GM23338 (cell line): ENCODE measurements around the gene PNKP. TPM values are rescaled to one million over a fixed set of nuclear protein-coding genes. Genes with fewer than 3 reads are reported as not detected.

Experiments used
- ATAC-seq: fragments of 200-7000 bp; cut with Tn5 transposase; 3 replicates; pipeline ENCODE4 v1.9.1; 2020
- DNase-seq: peaks from one replicate; pipeline ENCODE4 v3.0.0-alpha.2; 2015; ENCODE audit warnings: low spot score
- H2AFZ ChIP-seq: fragments of 200-600 bp; sonication (generic); 2 replicates; pipeline ENCODE4 v1.8.0; 2016; ENCODE audit warnings: antibody characterized with exemption, mild to moderate bottlenecking, moderate library complexity
- H3F3A ChIP-seq: fragments of 200-600 bp; sonication (generic); replicated peaks from 2 replicates; pipeline ENCODE4 v1.8.0; 2017; ENCODE audit warnings: antibody characterized with exemption, mixed run types, low read depth
- H3K27ac ChIP-seq: fragments of 200-600 bp; sonication (generic); 2 replicates; pipeline ENCODE4 v1.6.1; 2016; ENCODE audit warnings: low read depth
- H3K27me3 ChIP-seq: fragments of 200-600 bp; sonication (generic); 2 replicates; pipeline ENCODE4 v1.8.0; 2016; ENCODE audit warnings: mild to moderate bottlenecking, mixed run types, moderate library complexity; ENCODE audit not compliant: insufficient read depth
- H3K36me3 ChIP-seq: fragments of 200-600 bp; sonication (generic); 2 replicates; pipeline ENCODE4 v1.8.0; 2016; ENCODE audit warnings: mild to moderate bottlenecking; ENCODE audit not compliant: insufficient read depth
- H3K4me1 ChIP-seq: fragments of 200-600 bp; sonication (generic); 2 replicates; pipeline ENCODE4 v1.8.0; 2016; ENCODE audit warnings: mild to moderate bottlenecking, moderate library complexity; ENCODE audit not compliant: insufficient read depth
- H3K4me2 ChIP-seq: fragments of 200-600 bp; sonication (generic); 2 replicates; pipeline ENCODE4 v1.7.1; 2017; ENCODE audit warnings: mixed run types
- H3K4me3 ChIP-seq: fragments of 200-600 bp; sonication (generic); 2 replicates; pipeline ENCODE4 v1.6.1; 2016; ENCODE audit warnings: mixed run types
- H3K79me2 ChIP-seq: fragments of 200-600 bp; sonication (generic); replicated peaks from 2 replicates; pipeline ENCODE4 v1.8.0; 2017; ENCODE audit warnings: mild to moderate bottlenecking; ENCODE audit not compliant: insufficient read depth
- H3K9me2 ChIP-seq: fragments of 200-600 bp; sonication (generic); 2 replicates; pipeline ENCODE4 v1.8.0; 2017; ENCODE audit not compliant: insufficient read depth
- H4K20me1 ChIP-seq: fragments of 200-600 bp; sonication (generic); replicated peaks from 2 replicates; pipeline ENCODE4 v1.8.0; 2017; ENCODE audit warnings: mild to moderate bottlenecking; ENCODE audit not compliant: insufficient read depth
- H3K27ac Mint-ChIP-seq: 2 replicates; pipeline ENCODE4 v1.8.0; 2020; ENCODE audit warnings: inconsistent platforms, mild to moderate bottlenecking, moderate library complexity, mixed read lengths
- H3K27me3 Mint-ChIP-seq: 3 replicates; pipeline ENCODE4 v1.8.0; 2022; ENCODE audit warnings: low read depth, mild to moderate bottlenecking, moderate library complexity, mixed read lengths, inconsistent platforms; ENCODE audit not compliant: insufficient read depth, poor library complexity
- H3K36me3 Mint-ChIP-seq: 3 replicates; pipeline ENCODE4 v1.8.0; 2021; ENCODE audit warnings: low read depth, mild to moderate bottlenecking, inconsistent platforms, moderate library complexity, mixed read lengths
- H3K4me1 Mint-ChIP-seq: 3 replicates; pipeline ENCODE4 v1.8.0; 2020; ENCODE audit warnings: mild to moderate bottlenecking, inconsistent platforms, mixed read lengths
- H3K4me3 Mint-ChIP-seq: 3 replicates; pipeline ENCODE4 v1.8.0; 2021; ENCODE audit warnings: moderate library complexity, mild to moderate bottlenecking, inconsistent platforms, mixed read lengths
- H3K9me3 Mint-ChIP-seq: 3 replicates; pipeline ENCODE4 v1.8.0; 2020; ENCODE audit warnings: moderate library complexity, mild to moderate bottlenecking, inconsistent platforms, mixed read lengths
- CREB1 ChIP-seq: fragments of 250-450 bp; sonication (Bioruptor Pico); IDR thresholded peaks from 2 replicates; pipeline ENCODE4 v1.5.0; 2020; ENCODE audit warnings: low read depth, mild to moderate bottlenecking, moderate library complexity
- EZH2phosphoT487 ChIP-seq: fragments of 200-600 bp; sonication (generic); IDR thresholded peaks from one replicate; pipeline ENCODE4 v1.8.1; 2018; ENCODE audit warnings: antibody characterized with exemption; ENCODE audit not compliant: unreplicated experiment
- JUNB ChIP-seq: IDR thresholded peaks from one replicate; pipeline ENCODE4 v1.6.1; 2016; ENCODE audit warnings: antibody characterized with exemption; ENCODE audit not compliant: unreplicated experiment
- NANOG ChIP-seq: IDR thresholded peaks from 2 replicates; pipeline ENCODE4 v1.6.1; 2016; ENCODE audit warnings: antibody characterized with exemption, borderline replicate concordance
- POLR2AphosphoS5 ChIP-seq: IDR thresholded peaks from 2 replicates; pipeline ENCODE4 v1.6.1; 2016; ENCODE audit warnings: antibody characterized with exemption, low read depth
- ZNF114 ChIP-seq: fragments of 250-450 bp; sonication (Bioruptor Pico); IDR thresholded peaks from 2 replicates; pipeline ENCODE4 v1.5.0; 2020; ENCODE audit warnings: mild to moderate bottlenecking, moderate library complexity
- ZNF331 ChIP-seq: fragments of 250-450 bp; sonication (Bioruptor Pico); IDR thresholded peaks from 2 replicates; pipeline ENCODE4 v1.5.0; 2020; ENCODE audit warnings: low read depth, mild to moderate bottlenecking, moderate library complexity
- ZNF462 ChIP-seq: fragments of 250-450 bp; sonication (Bioruptor Pico); IDR thresholded peaks from 2 replicates; pipeline ENCODE4 v1.5.0; 2020; ENCODE audit warnings: mild to moderate bottlenecking, moderate library complexity
- polyA plus RNA-seq: library from polyadenylated mRNA; unstranded; fragments of >200 nt; fragmentation: Nextera tagmentation; extraction: Ambion mirVana; gene quantifications from 2 replicates; pipeline ENCODE4 v1.2.1, GENCODE V29; 2016
- total RNA-seq: library from RNA; depleted of rRNA; stranded (reverse); fragments of >200 nt; shearing (Covaris generic); gene quantifications from 2 replicates; pipeline ENCODE4 v1.2.3, GENCODE V29; 2014
- TF ChIP-seq, protein P1 (sequence below): IDR thresholded peaks from 2 replicates; pipeline ENCODE4 v1.6.1; 2016; ENCODE audit warnings: antibody characterized with exemption

PNKP gene
- total and polyA plus RNA-seq, 2 experiments from 2014 or later = 99.6 to 109 TPM

DNA sequence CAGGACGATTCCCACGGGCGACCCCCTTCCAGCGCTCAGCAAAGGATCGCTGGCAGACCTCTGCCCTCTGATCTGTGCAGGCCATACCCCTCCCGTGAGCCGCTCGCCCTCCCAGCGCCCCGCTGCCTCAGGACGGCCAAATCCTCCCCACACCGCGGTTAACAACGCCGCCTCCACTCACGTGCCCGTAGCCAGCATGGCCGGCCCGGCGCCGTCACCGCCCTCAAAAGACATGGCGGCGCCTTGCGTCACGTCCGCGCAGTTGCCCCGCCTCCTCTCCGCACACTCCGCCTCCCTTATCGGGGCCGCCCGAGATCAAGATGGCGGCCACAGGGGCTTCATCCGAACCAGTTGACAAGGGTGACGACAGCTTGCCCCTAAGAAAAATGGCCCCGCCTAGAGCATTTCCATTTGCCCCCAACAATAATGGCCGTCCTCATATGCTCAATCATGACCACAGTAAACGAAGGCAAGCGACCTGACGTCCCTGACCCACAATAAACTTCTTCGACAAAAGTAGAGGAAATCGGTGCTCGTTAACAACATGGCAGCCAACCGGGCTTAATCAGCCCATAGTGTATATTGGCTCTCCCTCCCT, 9.1 kb upstream of the PNKP start (continued):
- no peak for TF ChIP-seq ZNF462 (CRISPR knock-in tag)
- no peak for TF ChIP-seq NANOG
- TF ChIP-seq EZH2phosphoT487 = no peak
- 0 out of 2 replicates have a peak, but pooled peaks have one; percentile 24 for TF ChIP-seq POLR2AphosphoS5
- TF ChIP-seq ZNF331 (CRISPR knock-in tag) = no peak
- TF ChIP-seq, protein P1, sequence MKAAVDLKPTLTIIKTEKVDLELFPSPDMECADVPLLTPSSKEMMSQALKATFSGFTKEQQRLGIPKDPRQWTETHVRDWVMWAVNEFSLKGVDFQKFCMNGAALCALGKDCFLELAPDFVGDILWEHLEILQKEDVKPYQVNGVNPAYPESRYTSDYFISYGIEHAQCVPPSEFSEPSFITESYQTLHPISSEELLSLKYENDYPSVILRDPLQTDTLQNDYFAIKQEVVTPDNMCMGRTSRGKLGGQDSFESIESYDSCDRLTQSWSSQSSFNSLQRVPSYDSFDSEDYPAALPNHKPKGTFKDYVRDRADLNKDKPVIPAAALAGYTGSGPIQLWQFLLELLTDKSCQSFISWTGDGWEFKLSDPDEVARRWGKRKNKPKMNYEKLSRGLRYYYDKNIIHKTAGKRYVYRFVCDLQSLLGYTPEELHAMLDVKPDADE = peak; percentile 90
- peak; percentile 95 for TF ChIP-seq CREB1 (CRISPR knock-in tag)

- peaks cover 21% of the 10 kb centered on the region; the same call in 1 of the 2 replicates for H3F3A ChIP-seq
- H2AFZ ChIP-seq = no peak overlapping the region
- no peak for TF ChIP-seq ZNF114 (CRISPR knock-in tag)
- TF ChIP-seq JUNB = no peak
- no peak for TF ChIP-seq NANOG
- TF ChIP-seq, protein P1 = no peak
- peak; percentile 71 for TF ChIP-seq POLR2AphosphoS5
- Mint-ChIP-seq H3K27me3 (peaks cover 15% of the 10 kb centered on the region), H3K27ac (no peak overlapping the region), H3K4me1 (peaks cover 25% of the 10 kb centered on the region), H3K4me3 (no peak overlapping the region), H3K36me3 (peaks cover 40% of the 10 kb centered on the region), H3K9me3 (no peaks in the 10 kb centered on the region; the same call in 2 of the 3 replicates)
- peak; percentile 35 for ATAC-seq
- peak; percentile 83 for DNase-seq
- no peaks in the 10 kb centered on the region for H3K9me2 ChIP-seq
- peaks cover 38% of the 10 kb centered on the region for H3K79me2 ChIP-seq
- H3K4me3 ChIP-seq = peak overlapping the region; percentile 63
- peaks cover 16% of the 10 kb centered on the region; the same call in 1 of the 2 replicates for H3K4me1 ChIP-seq
- no peaks in the 10 kb centered on the region for H3K27me3 ChIP-seq
- peak overlapping the region; percentile 97 for H3K27ac ChIP-seq
- peaks cover 8% of the 10 kb centered on the region for H4K20me1 ChIP-seq
- peak overlapping the region; percentile 95 for H3K4me2 ChIP-seq
- H3K36me3 ChIP-seq = peaks cover 19% of the 10 kb centered on the region; the same call in 1 of the 2 replicates
These were observed 8.6 kb upstream of the PNKP start for GRCh38 chr19:49875857-49876421.
